HEK293 (cell line): ENCODE results near the gene PHACTR2.
"Not testable (repeated sequence)": the region's sequence is repeated elsewhere in the genome, so short reads cannot be mapped to it uniquely, and the experiment has no call there.

Experiments used
- KLF7 ChIP-seq: fragments of 450-650 bp; formaldehyde crosslinking; IDR thresholded peaks from 2 replicates; pipeline ENCODE4 v1.5.1; 2016; ENCODE audit warnings: missing biosample characterization, missing genetic modification characterization, borderline replicate concordance
- ZBTB48 ChIP-seq: fragments of 450-650 bp; formaldehyde crosslinking; IDR thresholded peaks from 2 replicates; pipeline ENCODE4 v1.5.1; 2016; ENCODE audit warnings: missing biosample characterization, missing genetic modification characterization
- ZBTB7A ChIP-seq: fragments of 450-650 bp; formaldehyde crosslinking; IDR thresholded peaks from 2 replicates; pipeline ENCODE4 v1.5.1; 2016; ENCODE audit warnings: low read depth, missing biosample characterization, missing genetic modification characterization
- ZFP37 ChIP-seq: fragments of 450-650 bp; formaldehyde crosslinking; IDR thresholded peaks from 2 replicates; pipeline ENCODE4 v1.5.1; 2016; ENCODE audit warnings: missing biosample characterization, missing genetic modification characterization
- ZNF302 ChIP-seq: fragments of 450-650 bp; formaldehyde crosslinking; IDR thresholded peaks from 2 replicates; pipeline ENCODE4 v1.5.1; 2016; ENCODE audit warnings: missing biosample characterization, missing genetic modification characterization, low read depth
- ZNF76 ChIP-seq: fragments of 450-650 bp; formaldehyde crosslinking; IDR thresholded peaks from 2 replicates; pipeline ENCODE4; 2016; ENCODE audit warnings: low read depth, missing biosample characterization, missing genetic modification characterization, borderline replicate concordance
- TF ChIP-seq, protein P1 (sequence below): sonication (generic); formaldehyde crosslinking; IDR thresholded peaks from 2 replicates; pipeline ENCODE4 v1.8.1; 2022; ENCODE audit warnings: mild to moderate bottlenecking, moderate library complexity, missing genetic modification reagents
- TF ChIP-seq, protein P2 (sequence below): fragments of 450-650 bp; formaldehyde crosslinking; IDR thresholded peaks from 2 replicates; pipeline ENCODE4 v1.5.1; 2016; ENCODE audit warnings: missing biosample characterization, missing genetic modification characterization
- TF ChIP-seq, protein P3 (sequence below): fragments of 450-650 bp; formaldehyde crosslinking; IDR thresholded peaks from 2 replicates; pipeline ENCODE4 v1.5.1; 2016; ENCODE audit warnings: missing biosample characterization, missing genetic modification characterization
- TF ChIP-seq, protein P4 (sequence below): fragments of 450-650 bp; formaldehyde crosslinking; IDR thresholded peaks from 2 replicates; pipeline ENCODE4 v1.5.1; 2016; ENCODE audit warnings: missing biosample characterization, missing genetic modification characterization, low read depth
- TF ChIP-seq, protein P5 (sequence below): fragments of 450-650 bp; formaldehyde crosslinking; IDR thresholded peaks from 2 replicates; pipeline ENCODE4; 2016; ENCODE audit warnings: missing biosample characterization, missing genetic modification characterization

DNA sequence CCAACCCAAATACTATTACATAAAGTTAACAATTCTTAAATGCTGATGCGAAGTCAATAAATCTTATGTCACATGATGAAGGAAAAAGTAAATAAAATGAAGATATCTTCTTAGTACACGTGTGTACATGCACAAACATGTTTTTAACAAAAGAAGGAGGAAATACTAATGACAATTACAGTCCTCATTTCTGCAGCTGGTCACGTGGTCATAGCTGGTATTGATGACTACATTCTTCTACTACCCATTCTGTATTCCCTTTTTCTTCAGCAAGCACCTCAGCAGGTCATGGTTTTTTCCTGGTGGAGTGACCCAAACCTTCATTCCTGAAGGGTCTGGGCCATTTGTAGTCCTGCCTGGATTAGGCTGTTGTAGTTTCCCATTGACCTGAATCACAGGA, 191.0 kb downstream of the PHACTR2 start:
- not testable (repeated sequence) for TF ChIP-seq KLF7; ZFP37 (tag by site-specific recombination); ZNF302 (tag by site-specific recombination); ZBTB48 (tag by site-specific recombination); ZNF76 (tag by site-specific recombination); ZBTB7A (tag by site-specific recombination)
- TF ChIP-seq, protein P1, sequence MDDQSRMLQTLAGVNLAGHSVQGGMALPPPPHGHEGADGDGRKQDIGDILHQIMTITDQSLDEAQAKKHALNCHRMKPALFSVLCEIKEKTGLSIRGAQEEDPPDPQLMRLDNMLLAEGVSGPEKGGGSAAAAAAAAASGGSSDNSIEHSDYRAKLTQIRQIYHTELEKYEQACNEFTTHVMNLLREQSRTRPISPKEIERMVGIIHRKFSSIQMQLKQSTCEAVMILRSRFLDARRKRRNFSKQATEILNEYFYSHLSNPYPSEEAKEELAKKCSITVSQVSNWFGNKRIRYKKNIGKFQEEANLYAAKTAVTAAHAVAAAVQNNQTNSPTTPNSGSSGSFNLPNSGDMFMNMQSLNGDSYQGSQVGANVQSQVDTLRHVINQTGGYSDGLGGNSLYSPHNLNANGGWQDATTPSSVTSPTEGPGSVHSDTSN (CRISPR knock-in tag): not testable (repeated sequence)
- TF ChIP-seq, protein P2, sequence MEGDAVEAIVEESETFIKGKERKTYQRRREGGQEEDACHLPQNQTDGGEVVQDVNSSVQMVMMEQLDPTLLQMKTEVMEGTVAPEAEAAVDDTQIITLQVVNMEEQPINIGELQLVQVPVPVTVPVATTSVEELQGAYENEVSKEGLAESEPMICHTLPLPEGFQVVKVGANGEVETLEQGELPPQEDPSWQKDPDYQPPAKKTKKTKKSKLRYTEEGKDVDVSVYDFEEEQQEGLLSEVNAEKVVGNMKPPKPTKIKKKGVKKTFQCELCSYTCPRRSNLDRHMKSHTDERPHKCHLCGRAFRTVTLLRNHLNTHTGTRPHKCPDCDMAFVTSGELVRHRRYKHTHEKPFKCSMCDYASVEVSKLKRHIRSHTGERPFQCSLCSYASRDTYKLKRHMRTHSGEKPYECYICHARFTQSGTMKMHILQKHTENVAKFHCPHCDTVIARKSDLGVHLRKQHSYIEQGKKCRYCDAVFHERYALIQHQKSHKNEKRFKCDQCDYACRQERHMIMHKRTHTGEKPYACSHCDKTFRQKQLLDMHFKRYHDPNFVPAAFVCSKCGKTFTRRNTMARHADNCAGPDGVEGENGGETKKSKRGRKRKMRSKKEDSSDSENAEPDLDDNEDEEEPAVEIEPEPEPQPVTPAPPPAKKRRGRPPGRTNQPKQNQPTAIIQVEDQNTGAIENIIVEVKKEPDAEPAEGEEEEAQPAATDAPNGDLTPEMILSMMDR (tag by site-specific recombination): not testable (repeated sequence)
- TF ChIP-seq, protein P3, sequence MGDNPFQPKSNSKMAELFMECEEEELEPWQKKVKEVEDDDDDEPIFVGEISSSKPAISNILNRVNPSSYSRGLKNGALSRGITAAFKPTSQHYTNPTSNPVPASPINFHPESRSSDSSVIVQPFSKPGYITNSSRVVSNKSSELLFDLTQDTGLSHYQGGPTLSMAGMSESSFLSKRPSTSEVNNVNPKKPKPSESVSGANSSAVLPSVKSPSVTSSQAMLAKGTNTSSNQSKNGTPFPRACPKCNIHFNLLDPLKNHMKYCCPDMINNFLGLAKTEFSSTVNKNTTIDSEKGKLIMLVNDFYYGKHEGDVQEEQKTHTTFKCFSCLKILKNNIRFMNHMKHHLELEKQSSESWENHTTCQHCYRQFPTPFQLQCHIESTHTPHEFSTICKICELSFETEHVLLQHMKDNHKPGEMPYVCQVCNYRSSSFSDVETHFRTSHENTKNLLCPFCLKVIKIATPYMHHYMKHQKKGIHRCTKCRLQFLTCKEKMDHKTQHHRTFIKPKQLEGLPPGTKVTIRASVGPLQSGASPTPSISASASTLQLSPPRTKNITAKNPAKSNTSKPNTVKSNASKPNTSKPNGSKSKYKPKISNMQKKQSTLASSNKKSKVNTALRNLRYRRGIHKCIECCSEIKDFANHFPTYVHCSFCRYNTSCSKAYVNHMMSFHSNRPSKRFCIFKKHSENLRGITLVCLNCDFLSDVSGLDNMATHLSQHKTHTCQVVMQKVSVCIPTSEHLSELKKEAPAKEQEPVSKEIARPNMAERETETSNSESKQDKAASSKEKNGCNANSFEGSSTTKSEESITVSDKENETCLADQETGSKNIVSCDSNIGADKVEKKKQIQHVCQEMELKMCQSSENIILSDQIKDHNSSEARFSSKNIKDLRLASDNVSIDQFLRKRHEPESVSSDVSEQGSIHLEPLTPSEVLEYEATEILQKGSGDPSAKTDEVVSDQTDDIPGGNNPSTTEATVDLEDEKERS (tag by site-specific recombination): not testable (repeated sequence)
- TF ChIP-seq, protein P4, sequence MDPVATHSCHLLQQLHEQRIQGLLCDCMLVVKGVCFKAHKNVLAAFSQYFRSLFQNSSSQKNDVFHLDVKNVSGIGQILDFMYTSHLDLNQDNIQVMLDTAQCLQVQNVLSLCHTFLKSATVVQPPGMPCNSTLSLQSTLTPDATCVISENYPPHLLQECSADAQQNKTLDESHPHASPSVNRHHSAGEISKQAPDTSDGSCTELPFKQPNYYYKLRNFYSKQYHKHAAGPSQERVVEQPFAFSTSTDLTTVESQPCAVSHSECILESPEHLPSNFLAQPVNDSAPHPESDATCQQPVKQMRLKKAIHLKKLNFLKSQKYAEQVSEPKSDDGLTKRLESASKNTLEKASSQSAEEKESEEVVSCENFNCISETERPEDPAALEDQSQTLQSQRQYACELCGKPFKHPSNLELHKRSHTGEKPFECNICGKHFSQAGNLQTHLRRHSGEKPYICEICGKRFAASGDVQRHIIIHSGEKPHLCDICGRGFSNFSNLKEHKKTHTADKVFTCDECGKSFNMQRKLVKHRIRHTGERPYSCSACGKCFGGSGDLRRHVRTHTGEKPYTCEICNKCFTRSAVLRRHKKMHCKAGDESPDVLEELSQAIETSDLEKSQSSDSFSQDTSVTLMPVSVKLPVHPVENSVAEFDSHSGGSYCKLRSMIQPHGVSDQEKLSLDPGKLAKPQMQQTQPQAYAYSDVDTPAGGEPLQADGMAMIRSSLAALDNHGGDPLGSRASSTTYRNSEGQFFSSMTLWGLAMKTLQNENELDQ (tag by site-specific recombination): not testable (repeated sequence)
- TF ChIP-seq, protein P5, sequence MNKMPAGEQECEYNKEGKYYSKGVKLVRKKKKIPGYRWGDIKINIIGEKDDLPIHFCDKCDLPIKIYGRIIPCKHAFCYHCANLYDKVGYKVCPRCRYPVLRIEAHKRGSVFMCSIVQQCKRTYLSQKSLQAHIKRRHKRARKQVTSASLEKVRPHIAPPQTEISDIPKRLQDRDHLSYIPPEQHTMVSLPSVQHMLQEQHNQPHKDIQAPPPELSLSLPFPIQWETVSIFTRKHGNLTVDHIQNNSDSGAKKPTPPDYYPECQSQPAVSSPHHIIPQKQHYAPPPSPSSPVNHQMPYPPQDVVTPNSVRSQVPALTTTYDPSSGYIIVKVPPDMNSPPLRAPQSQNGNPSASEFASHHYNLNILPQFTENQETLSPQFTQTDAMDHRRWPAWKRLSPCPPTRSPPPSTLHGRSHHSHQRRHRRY: not testable (repeated sequence)
